GM19025 (cell line): ENCODE data around the gene DDC.
"Not testable (repeated sequence)": the region's sequence is repeated elsewhere in the genome, so short reads cannot be mapped to it uniquely, and the experiment has no call there.

Source experiments
- ATAC-seq: cut with Tn5 transposase; IDR thresholded peaks from one replicate; pipeline ENCODE4 v1.9.1; 2021; ENCODE audit warnings: mild to moderate bottlenecking, low read depth, moderate library complexity; ENCODE audit not compliant: unreplicated experiment

Gene DDC

DNA sequence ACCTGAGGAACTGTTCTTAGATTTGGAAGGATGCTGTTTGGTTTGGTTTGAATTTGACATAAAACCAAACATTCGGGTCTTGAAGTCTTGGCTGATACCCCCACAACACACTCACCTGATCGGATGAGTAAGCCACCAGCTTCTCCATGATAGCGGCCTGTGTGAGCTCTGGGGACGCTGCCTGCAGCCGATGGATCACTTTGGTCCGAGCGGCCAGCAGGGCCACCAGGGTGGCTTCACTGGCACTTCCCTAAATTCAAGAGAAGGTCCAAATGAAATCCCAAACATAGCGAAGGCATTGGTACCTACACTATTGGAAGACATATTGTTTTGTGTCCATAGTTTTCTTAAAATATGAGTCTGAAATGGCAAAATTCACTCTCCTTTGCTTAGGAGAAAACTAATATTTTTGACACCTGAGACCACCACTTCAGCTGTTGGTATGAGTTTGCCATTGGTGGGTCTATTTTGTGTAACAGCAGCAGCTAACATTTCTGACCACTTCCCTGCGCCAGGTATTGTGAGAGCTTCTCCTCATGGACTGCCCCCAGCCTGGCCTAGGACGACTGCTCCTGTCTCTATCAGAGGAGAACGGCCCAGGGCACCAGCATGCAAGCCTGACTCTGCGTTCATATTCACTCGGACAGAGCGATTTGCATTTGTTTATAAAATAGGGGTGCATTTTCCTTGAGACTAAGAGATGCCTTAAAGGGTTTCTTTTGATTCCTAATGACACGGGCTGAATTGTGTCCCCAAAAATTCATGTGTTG, 35.9 kb downstream of the DDC start:
- ATAC-seq = no peak

- ATAC-seq = no peak
Observed at GRCh38 chr7:50528266-50529092, 36.7 kb downstream of the DDC start.

DNA sequence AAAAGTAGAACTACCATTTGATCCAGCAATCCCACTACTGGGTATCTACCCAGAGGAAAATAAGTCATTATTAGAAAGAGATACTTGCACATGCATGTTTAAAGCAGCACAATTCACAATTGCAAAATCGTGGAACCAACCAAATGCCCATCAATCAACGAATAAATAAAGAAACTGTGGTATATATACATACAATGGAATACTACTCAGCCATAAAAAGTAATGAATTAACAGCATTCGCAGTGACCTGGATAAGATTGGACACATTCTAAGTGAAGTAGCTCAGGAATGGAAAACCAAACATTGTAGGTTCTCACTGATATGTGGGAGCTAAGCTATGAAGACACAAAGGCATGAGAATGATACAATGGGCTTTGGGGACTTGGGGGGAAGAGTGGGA, 45.9 kb downstream of the DDC start:
- not testable (repeated sequence) for ATAC-seq

GRCh38 chr7:50513166-50513871, 51.9 kb downstream of the DDC start:
- no peak for ATAC-seq

- no peak for ATAC-seq
Observed at GRCh38 chr7:50512384-50512783, 52.8 kb downstream of the DDC start.

- ATAC-seq = no peak
Observed at GRCh38 chr7:50509459-50509858, 55.7 kb downstream of the DDC start.

GRCh38 chr7:50508471-50508943, 56.7 kb downstream of the DDC start:
- ATAC-seq = no peak

DNA sequence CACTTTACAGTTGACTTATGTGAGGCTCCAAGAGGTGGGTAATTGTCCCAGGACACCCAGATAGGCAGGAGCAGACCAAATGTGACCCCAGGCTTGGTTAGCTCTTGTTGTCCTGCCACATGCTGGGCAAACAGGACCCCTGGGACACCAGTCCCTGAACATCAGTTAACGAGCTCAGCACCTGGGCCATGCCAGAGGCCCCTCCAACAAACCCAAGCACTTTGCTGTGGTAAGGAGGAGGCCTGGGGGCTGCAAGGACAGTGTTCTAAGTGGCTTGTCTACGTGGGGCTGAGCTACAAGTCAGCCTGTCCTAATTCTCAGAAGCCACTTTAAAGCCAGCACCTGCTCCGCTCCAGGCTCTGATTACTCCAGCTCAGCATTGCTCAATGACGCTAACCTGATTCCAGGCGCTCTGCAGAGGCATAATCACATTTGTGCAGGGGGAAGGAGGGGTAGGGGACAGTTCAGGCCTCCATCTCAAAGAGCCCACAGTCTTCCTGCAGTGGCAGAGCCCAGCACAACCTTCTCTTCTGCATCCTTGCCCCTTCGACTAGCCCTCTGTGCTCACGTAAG, 57.2 kb downstream of the DDC start:
- no peak for ATAC-seq

- no peak for ATAC-seq
Observed at GRCh38 chr7:50505553-50506210, 59.5 kb downstream of the DDC start.

GRCh38 chr7:50504646-50505546, 60.3 kb downstream of the DDC start:
- no peak for ATAC-seq

GRCh38 chr7:50502947-50503346, 62.3 kb downstream of the DDC start:
- ATAC-seq = no peak

DNA sequence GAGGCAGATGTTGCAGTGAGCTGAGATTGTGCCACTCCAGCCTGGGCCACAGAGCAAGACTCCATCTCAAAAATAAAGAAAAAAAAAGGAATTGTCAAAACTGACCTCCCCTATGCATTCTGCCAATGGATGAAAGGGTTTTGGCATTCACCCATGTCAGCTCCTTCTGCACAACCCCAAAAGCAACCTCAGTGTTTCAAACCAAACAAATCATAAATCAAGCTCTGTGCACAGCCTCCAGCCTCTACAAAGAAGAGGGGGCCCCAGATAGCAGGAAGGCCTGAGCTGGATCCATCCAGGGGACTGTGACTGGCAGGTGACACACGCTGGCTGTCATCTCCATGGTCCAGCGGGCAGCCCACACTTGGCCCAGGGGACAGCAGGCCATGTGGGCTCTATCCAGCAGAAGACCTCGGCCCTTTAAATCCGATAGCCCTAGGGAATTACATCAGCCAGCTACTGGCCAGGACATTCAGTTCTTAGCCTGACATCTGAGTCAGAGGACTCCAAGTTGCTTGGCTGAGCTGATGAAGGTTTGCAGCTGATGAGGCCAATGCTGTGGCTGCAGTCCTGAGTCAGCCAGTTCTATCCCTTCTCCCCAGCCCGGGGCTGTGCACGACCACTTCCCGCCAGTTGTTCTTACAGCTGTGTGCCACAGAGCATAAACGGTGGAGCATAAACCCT, 63.1 kb downstream of the DDC start:
- no peak for ATAC-seq

- ATAC-seq = no peak
Observed at GRCh38 chr7:50499092-50499491, 66.1 kb downstream of the DDC start.

DNA sequence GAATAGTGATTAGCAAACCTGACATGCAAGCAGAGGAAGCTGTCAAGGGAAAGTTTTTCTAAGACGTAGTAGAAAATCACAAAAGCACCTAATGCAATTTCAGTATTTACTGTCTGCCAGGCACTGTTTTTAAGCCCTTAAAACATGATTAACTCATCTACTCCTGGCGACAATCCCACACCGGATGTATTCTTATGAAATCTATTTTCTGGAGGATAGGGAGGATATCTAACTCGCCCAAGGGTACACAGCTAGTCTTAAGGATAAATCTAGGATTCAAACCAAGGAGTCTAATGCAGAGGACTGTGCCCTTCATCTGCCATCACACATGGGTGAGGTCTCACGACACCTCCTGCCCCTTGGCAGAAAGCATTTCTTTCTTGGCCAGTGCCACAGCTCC, 67.2 kb downstream of the DDC start:
- ATAC-seq = no peak

DNA sequence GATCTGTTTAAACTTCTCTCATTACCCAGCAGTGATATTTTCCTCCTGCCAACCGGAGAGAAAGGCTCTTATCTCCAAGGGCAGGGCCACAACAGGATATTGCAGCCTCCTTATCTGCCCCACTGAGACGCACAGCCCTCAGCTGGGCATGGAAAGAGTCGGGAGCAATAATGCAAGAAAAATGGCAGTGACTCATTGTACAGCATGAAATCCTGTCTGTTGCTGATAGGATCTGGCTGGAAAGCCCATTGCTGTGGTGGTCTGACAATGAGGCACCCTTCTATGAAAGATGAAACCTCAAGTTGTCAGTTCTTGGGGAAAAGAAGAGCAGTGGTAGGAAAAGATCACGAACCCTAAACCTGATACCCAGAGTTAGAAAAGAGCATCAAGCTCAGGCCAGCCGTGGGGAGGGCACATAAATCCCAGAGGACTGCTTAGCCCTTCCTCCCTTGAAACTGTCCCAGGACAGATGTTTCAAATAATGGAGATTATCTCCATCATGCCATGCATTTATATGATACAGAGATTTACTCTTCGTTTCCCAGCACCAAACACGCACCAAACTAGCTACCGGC, 68.0 kb downstream of the DDC start:
- ATAC-seq = no peak

DNA sequence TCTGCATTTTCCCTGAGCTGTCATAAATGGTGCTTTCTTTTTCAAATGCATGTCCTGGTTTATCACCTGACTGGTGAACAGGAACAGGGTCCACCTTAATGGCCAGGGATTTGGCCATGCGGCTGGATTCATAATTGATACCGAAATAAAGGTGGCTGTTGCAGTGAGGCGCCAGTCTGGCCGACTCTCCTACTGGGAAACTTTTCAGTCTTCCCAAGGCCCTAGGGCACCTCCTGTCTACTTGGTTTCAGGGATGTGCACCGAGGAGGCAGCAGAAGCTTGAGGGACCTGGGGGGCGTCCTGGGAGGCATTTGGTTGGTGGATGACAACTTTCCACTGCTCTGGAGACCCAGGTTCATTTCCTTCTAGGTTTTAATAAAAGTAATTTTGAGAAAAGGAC, 68.6 kb downstream of the DDC start:
- ATAC-seq = no peak

DNA sequence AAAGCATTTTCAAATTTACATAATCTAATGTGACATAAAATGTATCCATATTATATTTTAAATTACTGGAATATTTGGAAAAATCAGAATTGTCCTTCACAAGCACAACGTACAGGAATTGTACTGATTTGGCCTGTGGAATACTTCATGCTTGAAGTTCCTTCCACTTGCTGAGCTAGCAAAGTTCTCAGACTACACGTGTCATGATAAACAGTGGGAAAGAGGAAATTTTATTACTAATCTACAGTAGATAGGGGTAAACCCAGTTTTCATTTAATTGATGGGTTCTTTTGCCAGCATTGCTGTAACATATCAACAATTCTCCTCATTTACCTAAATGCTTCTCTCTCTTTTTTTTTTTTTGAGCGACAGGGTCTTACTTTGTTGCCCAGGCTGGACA, 69.5 kb downstream of the DDC start:
- no peak for ATAC-seq

- no peak for ATAC-seq
Observed at GRCh38 chr7:50492770-50493519, 72.3 kb downstream of the DDC start.
